Measurements from ENCODE around the gene ELOA.
A peak's percentile ranks its signal among the peaks of the same experiment; 100 is the strongest.

DNA sequence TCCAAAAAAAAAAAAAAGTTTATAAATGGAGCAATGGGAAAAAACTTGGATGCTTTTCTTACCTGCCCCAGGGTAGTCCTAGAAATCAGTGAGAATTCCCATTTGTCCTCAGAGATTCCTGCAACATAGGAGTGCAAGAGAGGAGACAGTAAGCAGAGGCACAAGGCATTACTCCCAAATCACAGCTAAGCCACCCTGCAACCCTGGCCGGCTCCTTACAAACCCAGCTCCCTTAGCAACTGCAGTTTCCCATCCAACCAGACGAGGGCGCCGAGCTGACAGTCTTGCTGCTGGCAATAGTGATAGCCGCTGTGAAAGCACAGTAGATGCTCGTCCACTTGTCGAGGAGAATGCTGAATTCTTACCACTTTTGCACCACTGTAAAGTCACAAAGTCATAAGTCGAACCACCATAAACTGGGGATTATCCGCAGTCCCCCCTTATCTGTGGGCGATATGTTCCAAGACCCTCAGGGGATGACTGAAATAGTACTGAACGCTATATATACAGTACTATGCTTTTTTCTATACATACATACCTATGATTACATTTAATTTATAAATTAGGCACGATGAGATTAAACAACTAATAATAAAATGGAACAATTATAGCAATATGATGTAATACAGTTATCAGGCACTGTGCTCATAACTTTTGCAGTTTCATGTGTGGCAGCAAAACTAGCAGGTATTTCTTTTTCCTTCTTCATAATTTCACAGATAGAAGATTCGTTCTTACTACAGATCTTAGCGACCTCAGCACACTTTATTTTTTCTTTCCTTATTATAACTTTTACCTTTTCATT, 29.0 kb downstream of the ELOA start:
- TF ChIP-seq, protein P1, sequence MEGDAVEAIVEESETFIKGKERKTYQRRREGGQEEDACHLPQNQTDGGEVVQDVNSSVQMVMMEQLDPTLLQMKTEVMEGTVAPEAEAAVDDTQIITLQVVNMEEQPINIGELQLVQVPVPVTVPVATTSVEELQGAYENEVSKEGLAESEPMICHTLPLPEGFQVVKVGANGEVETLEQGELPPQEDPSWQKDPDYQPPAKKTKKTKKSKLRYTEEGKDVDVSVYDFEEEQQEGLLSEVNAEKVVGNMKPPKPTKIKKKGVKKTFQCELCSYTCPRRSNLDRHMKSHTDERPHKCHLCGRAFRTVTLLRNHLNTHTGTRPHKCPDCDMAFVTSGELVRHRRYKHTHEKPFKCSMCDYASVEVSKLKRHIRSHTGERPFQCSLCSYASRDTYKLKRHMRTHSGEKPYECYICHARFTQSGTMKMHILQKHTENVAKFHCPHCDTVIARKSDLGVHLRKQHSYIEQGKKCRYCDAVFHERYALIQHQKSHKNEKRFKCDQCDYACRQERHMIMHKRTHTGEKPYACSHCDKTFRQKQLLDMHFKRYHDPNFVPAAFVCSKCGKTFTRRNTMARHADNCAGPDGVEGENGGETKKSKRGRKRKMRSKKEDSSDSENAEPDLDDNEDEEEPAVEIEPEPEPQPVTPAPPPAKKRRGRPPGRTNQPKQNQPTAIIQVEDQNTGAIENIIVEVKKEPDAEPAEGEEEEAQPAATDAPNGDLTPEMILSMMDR (IDR thresholded peaks at IDR 0.05) = peak; percentile 74 to 88 (median 84)
- no peak for TF ChIP-seq POLR2AphosphoS5 (IDR thresholded peaks at IDR 0.05; ENCODE audit: insufficient read depth in 1 of 2, low read depth in 1 of 2)
- TF ChIP-seq POLR2A (IDR thresholded peaks at IDR 0.05) = no peak

Data from vagina (tissue), 2 donors.